Endometrium (tissue), 2 donors: Measurements from ENCODE around the gene CDRT4.
"Not testable (repeated sequence)": the region's sequence is repeated elsewhere in the genome, so short reads cannot be mapped to it uniquely, and the experiment has no call there.

Experiments
- FAIRE-seq: peaks from 2 replicates; lab custom pipeline; 2012; peaks lifted over from hg19 to GRCh38; lab: Jason Lieb, UNC
- donor health status: control.
- donor health status: control.

The CDRT4 gene

GRCh38 chr17:15456972-15457722 lies 10.3 kb downstream of the CDRT4 start:
- peak; percentile 81 for FAIRE-seq

- FAIRE-seq: no peak
Observed at GRCh38 chr17:15456496-15456895, 10.9 kb downstream of the CDRT4 start.

- no peak for FAIRE-seq
Observed at GRCh38 chr17:15454346-15454745, 13.1 kb downstream of the CDRT4 start.

GRCh38 chr17:15453782-15454181 lies 13.6 kb downstream of the CDRT4 start:
- no peak for FAIRE-seq

- no peak for FAIRE-seq
Observed at GRCh38 chr17:15453246-15453645, 14.2 kb downstream of the CDRT4 start.

GRCh38 chr17:15452746-15453145 lies 14.7 kb downstream of the CDRT4 start:
- FAIRE-seq: no peak

GRCh38 chr17:15451680-15452079 lies 15.7 kb downstream of the CDRT4 start:
- no peak for FAIRE-seq

GRCh38 chr17:15448580-15448956 lies 18.9 kb downstream of the CDRT4 start:
- FAIRE-seq: no peak

- no peak for FAIRE-seq
Observed at GRCh38 chr17:15447928-15448579, 19.4 kb downstream of the CDRT4 start.

GRCh38 chr17:15446036-15446435 lies 21.4 kb downstream of the CDRT4 start:
- no peak for FAIRE-seq

GRCh38 chr17:15444805-15445204 lies 22.6 kb downstream of the CDRT4 start:
- no peak for FAIRE-seq

- FAIRE-seq: no peak
Observed at GRCh38 chr17:15442311-15443180, 24.9 kb downstream of the CDRT4 start.

GRCh38 chr17:15441315-15441714 lies 26.1 kb downstream of the CDRT4 start:
- FAIRE-seq: no peak

- no peak for FAIRE-seq
Observed at GRCh38 chr17:15440347-15440746, 27.1 kb downstream of the CDRT4 start.

- FAIRE-seq: not testable (repeated sequence)
Observed at GRCh38 chr17:15439205-15439985, 28.0 kb downstream of the CDRT4 start.

- no peak for FAIRE-seq
Observed at GRCh38 chr17:15438491-15439105, 28.8 kb downstream of the CDRT4 start.

GRCh38 chr17:15437303-15437635 lies 30.2 kb downstream of the CDRT4 start:
- FAIRE-seq: no peak

- no peak for FAIRE-seq
Observed at GRCh38 chr17:15436473-15437302, 30.7 kb downstream of the CDRT4 start.

- no peak for FAIRE-seq
Observed at GRCh38 chr17:15434956-15435355, 32.5 kb downstream of the CDRT4 start.

GRCh38 chr17:15432807-15433611 lies 34.4 kb downstream of the CDRT4 start:
- FAIRE-seq: no peak
